Cardiac fibroblast (primary cell): ENCODE results near the gene SLC16A7.
A peak's percentile ranks its signal among the peaks of the same experiment; 100 is the strongest.

Experiments
- DNase-seq, 2 donors: peaks; one replicate each; pipeline versions ENCODE4 v3.0.0 to v3.0.0-alpha.2; 2010; ENCODE audit warnings: low read depth in 2 of 2
- H3K4me3 ChIP-seq, 2 donors: replicated peaks in 1 of 2; 1 replicate in 1 of 2; 2 replicates in 1 of 2; pipeline ENCODE4 v1.5.1; 2011; ENCODE audit warnings: low read depth in 2 of 2, low read length in 2 of 2, mild to moderate bottlenecking in 2 of 2, moderate library complexity in 1 of 2
- TF ChIP-seq, protein P1 (sequence below): IDR thresholded peaks from one replicate; pipeline ENCODE4 v1.5.1; 2011; ENCODE audit warnings: low read depth, mild to moderate bottlenecking, low read length, inconsistent platforms

Gene SLC16A7

DNA sequence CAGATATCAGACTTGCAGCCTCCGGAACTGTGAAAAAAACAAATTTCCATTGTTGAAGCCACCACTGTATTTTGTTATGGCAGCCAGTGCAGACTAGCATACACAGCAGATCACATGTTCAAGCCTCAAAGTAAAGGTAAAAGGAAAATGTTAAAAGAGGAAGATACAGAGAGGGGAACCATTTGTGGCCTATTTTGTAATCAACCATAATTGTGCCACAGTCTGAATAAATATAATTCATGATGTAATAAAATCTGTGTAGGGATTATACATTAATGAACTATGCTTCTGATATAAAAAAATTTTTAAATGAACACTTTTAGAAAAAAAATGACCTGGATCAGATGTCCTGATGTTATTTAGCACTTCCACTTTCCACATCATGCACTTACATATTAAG, 79.6 kb downstream of the SLC16A7 start:
- no peak for DNase-seq
- no peak overlapping the region for H3K4me3 ChIP-seq
- TF ChIP-seq, protein P1, sequence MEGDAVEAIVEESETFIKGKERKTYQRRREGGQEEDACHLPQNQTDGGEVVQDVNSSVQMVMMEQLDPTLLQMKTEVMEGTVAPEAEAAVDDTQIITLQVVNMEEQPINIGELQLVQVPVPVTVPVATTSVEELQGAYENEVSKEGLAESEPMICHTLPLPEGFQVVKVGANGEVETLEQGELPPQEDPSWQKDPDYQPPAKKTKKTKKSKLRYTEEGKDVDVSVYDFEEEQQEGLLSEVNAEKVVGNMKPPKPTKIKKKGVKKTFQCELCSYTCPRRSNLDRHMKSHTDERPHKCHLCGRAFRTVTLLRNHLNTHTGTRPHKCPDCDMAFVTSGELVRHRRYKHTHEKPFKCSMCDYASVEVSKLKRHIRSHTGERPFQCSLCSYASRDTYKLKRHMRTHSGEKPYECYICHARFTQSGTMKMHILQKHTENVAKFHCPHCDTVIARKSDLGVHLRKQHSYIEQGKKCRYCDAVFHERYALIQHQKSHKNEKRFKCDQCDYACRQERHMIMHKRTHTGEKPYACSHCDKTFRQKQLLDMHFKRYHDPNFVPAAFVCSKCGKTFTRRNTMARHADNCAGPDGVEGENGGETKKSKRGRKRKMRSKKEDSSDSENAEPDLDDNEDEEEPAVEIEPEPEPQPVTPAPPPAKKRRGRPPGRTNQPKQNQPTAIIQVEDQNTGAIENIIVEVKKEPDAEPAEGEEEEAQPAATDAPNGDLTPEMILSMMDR: no peak

DNA sequence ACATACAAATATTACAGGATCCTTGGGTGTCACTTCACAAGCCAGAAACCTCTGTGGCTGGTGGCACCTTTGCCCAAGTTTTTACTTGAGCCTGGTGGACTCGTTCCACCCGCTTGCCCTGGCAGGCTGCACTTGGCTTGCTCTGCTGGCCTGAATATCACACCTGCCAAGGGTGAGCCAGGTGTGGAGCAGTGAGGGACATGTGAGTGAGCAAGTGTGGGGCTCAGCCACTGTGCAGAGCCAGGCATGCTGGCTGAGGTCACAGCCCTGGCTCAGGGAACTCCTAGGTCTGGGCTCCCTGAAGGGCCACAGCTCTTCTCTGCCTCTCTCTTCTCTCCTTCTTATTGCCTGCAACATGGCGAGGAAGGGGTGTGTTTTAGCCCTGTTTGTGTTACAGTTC, 82.0 kb downstream of the SLC16A7 start:
- TF ChIP-seq, protein P1: no peak
- no peak overlapping the region for H3K4me3 ChIP-seq
- no peak for DNase-seq

DNA sequence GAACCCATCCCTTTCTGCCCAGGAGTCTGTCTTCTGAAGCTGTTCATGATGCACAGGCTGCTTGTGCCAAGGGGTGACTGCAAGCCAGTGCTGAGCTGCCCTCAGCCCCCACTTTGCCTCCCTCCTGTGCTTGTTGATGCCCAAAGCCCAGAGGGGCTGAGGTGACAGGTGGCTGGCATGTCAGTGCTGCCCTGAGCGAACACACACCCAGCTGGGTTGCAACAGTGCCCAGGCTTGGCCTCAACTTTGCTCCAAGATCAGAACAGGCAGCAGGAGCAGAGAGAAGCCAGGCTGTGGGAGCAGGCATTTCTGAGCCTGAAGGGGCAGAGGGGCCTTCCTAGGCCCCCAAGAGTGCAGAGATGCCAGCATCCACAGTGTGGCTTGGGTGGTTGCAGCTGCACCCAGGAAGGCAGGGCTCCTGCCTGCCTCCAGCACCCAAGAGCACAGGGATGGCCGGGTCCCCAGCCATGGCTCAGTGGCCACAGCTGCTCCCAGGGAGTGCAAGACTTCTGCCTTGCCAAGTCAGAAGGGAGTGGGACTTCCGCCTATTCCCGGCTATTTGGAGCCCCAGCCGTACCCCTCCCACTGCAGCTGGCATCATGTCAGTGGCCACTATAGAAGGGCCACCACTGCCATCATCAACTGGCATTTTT, 83.1 kb downstream of the SLC16A7 start:
- no peak overlapping the region for H3K4me3 ChIP-seq
- TF ChIP-seq, protein P1: no peak
- no peak for DNase-seq

DNA sequence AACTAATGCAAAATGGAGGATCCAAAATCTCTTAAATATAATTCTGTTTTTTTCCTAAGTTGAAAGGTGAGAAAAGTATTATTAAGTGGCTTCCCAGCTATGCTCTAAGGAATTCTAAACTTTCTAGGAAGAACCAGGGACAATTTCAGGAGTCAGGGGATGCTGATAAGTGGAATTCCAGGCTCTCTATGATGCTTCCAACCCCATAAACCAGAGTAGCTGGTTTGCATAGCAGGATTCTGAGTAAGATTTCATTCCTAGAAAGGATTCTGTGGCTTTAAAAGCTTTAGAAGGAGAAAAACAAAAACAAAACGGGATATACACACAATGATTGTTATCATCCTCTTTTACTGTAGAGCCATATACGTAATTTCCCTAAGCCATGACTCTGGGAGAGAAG, 93.9 kb downstream of the SLC16A7 start:
- peak in 1 of 2 donors; percentile 3 for DNase-seq
- no peak overlapping the region for H3K4me3 ChIP-seq
- TF ChIP-seq, protein P1: no peak

DNA sequence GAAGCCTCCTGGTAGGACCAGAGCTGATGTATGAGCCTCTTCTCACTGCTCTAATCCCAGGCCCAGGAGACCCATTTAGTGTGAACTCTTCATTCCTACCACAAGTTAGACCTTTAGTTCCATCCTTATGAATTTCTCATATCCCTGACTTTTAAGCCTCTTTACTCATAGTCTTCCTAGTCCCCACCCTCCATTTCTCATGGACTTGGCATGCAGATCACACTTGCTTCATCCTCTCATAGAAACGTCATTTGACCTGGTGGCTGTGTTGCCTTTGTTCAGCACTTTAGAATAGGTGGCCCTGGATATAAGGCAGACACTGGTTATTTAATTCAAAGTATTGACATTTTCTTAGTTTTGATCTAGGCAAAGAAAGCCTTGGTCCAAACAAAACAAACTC, 99.5 kb downstream of the SLC16A7 start:
- DNase-seq: peak; percentile 42 to 87
- TF ChIP-seq, protein P1: no peak

DNA sequence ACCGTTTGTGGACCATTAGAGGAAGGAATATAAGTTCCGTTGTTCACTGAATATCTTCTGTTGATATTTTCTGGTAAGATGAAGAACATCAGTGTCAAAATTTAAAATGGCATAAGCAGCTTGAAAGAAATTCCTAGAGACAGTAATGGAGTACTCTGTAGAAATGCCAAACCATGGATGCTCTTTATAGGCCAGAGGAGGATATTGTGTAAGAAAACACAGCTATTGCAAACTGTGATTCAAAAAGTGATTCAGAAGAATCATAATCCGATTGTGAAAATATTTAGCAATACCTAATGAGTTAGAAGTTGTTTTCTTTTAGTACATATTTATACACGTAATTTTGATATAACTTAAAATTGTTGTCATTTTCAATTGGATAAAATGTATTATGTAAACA, 102.8 kb downstream of the SLC16A7 start:
- DNase-seq: peak; percentile 83 to 93
- no peak overlapping the region for H3K4me3 ChIP-seq
- TF ChIP-seq, protein P1: no peak

More for the DNA sequence above, 99.5 kb downstream of the SLC16A7 start:
- no peak overlapping the region for H3K4me3 ChIP-seq
